Caki2 (cell line): ENCODE measurements around the gene SAMD11. TPM values are rescaled to one million over a fixed set of nuclear protein-coding genes. Genes with fewer than 3 reads are reported as not detected.

ENCODE experiments used
- DNase-seq: peaks from one replicate; pipeline ENCODE4 v3.0.0-alpha.2; 2015; ENCODE audit warnings: low read depth
- in situ Hi-C: cut with HindIII; loops from 2 replicates; pipeline ENCODE4 v1.10.0; 2016; ENCODE audit warnings: low sequenced_read_pairs, low pct_unique_long_range_greater_than_20kb, mixed read lengths
- total RNA-seq: library from RNA; depleted of rRNA; stranded (reverse); fragments of >200 nt; shearing (Covaris generic); gene quantifications from 2 replicates; pipeline ENCODE4 v1.2.3, GENCODE V29; 2014; ENCODE audit warnings: low replicate concordance

The SAMD11 gene
- total RNA-seq, 1 experiment from 2014 or later, result 69.4 TPM

GRCh38 chr1:914131-914890 is 9.4 kb upstream of the SAMD11 start:
- in situ Hi-C loops, result no loop called here
- no peak for DNase-seq

DNA sequence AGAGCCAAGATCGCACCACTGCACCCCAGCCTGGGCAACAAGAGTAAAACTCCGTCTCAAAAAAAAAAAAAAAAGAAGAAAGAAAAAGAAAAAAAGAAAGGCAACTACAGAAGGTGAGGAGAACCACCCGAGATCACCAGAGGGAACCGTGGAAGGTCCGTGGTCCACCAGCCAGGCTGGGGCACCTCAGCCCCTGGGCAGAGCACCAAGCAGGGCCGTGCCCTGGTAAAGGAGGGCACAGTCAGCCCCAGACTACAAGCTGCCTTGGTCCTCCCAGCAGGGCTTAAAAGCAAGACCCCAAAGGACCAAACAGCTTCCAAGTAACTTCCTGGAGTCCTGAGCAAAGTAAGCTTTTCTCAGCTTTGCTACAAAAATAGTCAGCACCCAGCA is 8.8 kb upstream of the SAMD11 start:
- no peak for DNase-seq
- in situ Hi-C loops, result no loop called here

GRCh38 chr1:915295-916172 is 8.2 kb upstream of the SAMD11 start:
- no peak for DNase-seq
- in situ Hi-C loops, result no loop called here

GRCh38 chr1:916173-917075 is 7.3 kb upstream of the SAMD11 start:
- in situ Hi-C loops, result no loop called here

DNA sequence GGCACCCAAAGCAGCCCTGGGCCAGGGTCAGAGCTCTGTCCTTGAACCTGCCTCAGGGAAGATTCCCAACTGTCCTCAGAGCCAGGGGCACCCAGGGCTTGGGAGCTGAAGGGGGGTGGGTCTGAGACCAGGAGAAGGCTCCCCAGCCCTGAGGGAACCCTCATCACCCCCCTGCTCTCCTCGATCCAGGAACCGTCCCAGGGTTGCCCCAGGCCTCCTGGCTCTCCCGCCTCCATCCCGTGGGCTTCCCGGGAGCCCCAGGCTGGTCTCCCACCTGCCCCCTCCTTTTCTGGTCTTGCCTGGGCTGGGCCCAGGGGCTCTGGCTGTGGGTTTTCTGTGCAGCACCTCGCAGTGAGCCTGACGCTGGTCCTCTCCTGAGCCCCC is 6.7 kb upstream of the SAMD11 start:
- in situ Hi-C loops, result no loop called here
- DNase-seq, result no peak

More at GRCh38 chr1:916173-917075, 7.3 kb upstream of the SAMD11 start:
- DNase-seq, result no peak

DNA sequence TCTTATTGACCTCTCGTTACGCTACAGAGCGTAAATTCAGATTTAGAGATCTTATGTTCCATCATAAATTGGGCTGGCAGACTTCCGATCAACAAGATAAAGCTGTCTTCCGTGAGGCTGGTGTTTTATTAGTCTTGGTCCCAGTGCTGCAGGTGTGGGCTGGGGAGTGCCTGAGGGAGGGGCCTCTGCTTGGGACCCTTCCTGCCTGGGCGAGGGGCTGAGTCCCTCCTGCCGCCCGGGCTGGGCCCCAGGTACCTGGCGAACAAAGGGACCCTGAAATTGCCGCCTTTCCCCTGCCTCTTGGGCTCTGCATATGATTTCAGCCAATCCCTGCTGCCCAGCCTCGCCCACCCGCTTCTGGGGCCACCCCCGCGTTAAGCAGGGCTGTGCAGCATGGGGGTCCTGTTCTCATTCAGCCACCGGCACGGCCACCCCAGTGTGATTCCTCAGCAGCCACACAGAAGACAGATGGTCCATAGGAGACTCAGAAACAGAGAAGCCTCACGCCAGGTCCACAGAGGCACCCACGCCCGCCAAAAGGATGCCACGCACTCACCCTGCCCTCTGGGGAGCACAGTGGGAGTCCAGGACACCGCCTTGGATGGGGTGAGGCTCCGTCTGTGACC is 6.1 kb upstream of the SAMD11 start:
- in situ Hi-C loops, result no loop called here
- no peak for DNase-seq

GRCh38 chr1:918353-918752 is 5.4 kb upstream of the SAMD11 start:
- in situ Hi-C loops, result no loop called here
- no peak for DNase-seq

GRCh38 chr1:918843-919242 is 4.9 kb upstream of the SAMD11 start:
- no peak for DNase-seq
- in situ Hi-C loops, result no loop called here

DNA sequence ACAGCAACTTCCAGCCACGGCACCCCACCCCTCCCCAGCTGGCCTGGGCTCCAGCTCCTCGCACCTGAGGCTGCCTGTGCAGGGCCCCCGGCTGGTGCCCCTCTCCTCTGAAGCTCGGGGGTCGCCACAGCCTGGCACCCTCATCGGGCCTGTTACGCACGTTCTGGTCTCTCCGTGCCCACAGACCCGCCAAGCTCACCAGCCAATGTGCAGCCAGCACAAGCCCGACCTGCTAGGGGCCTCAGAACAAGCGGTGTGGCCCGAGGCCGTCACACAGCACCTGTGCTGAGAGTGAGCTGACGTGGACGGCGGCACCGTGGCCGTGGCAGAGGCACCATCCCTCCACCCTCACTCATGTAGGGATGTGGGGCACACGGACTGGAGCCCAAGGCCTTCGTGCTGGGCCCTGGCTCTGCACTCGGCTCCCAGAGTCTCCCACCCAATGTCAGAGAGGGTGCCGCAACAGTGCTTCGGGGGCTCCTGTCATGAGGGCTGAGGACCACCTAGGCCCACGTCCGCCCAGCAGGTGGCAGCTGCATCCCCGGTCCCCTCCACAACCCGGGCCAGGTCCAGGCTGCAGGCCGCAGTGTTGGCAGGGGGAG is 4.4 kb upstream of the SAMD11 start:
- no peak for DNase-seq
- in situ Hi-C loops, result no loop called here

DNA sequence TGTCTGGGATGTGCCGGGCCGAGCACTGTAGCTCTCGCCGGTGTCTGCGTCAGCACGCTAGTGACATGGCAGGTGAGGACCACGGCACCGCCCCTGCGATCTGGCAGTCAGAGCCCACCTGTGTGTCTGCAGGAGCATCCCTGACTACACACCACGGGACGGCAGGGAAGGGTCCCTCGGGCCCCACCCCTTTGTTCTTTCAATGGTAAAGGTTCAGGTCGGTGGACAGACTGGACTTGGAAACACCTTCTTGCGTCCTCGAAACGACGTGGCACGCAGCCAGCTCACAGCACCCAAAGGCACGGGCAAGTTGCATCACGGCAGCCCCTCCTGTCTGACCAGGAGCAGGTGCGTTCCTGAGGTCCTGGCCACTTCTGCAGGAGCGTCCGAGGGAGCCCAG is 3.7 kb upstream of the SAMD11 start:
- DNase-seq, result no peak
- in situ Hi-C loops, result no loop called here

- in situ Hi-C loops, result no loop called here
- no peak for DNase-seq
Measured at GRCh38 chr1:920521-920920, 3.2 kb upstream of the SAMD11 start.

- in situ Hi-C loops, result no loop called here
- peak; percentile 80 for DNase-seq
Measured at GRCh38 chr1:921011-921837, 2.5 kb upstream of the SAMD11 start.

DNA sequence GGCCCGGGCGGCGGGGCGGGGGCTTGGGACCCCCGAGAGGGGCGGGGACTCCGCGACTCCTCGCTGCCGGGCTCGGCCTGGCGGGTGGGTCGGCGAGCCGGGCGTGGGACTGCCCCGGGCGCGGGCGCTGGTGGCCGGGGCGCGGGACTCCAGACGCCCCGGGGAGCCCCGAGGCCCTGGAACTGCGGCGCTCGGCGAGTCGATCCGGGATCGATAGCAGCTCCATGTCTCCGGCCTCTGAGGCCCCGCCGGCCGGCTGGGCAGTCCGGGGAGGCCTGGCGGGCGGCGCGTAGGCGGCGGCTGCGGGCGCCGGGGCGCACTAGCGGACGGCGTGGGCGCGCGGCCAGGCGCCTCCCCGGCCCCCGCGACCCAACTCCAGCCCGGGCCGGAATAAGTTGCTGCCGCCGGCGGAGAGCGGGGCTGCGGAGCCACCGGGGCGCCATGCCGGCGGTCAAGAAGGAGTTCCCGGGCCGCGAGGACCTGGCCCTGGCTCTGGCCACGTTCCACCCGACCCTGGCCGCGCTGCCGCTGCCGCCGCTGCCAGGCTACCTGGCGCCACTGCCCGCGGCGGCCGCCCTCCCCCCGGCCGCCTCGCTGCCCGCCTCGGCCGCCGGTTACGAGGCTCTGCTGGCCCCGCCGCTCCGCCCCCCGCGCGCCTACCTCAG is 400 bp downstream of the SAMD11 start:
- no peak for DNase-seq
- in situ Hi-C loops, result no loop called here

GRCh38 chr1:924656-925560 is 1.2 kb downstream of the SAMD11 start:
- in situ Hi-C loops, result no loop called here
- DNase-seq, result no peak

DNA sequence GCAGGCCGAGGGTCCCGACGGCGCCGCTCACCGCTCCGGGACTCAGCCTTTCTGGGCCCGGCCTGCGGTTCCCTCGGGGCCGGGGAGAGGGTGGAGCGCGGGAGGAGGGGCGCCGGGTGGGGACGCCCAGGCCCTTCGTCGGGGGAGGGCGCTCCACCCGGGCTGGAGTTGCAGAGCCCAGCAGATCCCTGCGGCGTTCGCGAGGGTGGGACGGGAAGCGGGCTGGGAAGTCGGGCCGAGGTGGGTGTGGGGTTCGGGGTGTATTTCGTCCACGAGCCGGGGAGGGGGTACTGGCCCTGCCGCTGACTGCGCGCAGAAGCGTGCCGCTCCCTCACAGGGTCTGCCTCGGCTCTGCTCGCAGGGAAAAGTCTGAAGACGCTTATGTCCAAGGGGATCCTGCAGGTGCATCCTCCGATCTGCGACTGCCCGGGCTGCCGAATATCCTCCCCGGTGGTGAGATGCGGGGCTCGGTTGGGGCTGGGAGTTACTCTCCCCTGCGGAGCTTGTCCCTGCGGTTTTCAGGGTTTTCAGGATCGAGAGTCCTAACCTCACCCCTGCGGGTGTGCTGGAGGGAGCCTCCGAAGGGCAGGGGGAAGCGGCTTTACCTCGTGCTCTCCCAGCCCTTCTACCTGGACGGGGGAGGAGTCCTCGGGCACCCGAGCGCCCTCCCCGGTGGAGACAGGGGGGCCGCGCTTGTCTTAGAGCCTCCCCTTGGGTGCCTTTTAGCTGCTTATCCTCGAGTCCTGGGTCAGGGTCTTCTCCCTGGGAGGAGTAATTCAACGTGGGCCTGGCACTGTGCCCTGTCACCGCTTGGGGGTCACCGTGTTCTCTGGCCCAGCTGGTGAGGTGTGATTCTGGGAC is 2.1 kb downstream of the SAMD11 start:
- no peak for DNase-seq

More for the DNA sequence above, 2.1 kb downstream of the SAMD11 start:
- in situ Hi-C loops, result no loop called here
